Uterus (tissue), 4 donors: ENCODE results near the gene CDKL4. TPM values are rescaled to one million over a fixed set of nuclear protein-coding genes. Genes with fewer than 3 reads are reported as not detected.
"Not testable (repeated sequence)": the region's sequence is repeated elsewhere in the genome, so short reads cannot be mapped to it uniquely, and the experiment has no call there.

Experiments used
- DNase-seq, 2 donors: peaks; one replicate each; pipeline ENCODE4 v3.0.0-alpha.2; 2019 to 2020
- H3K27ac ChIP-seq, 2 donors: fragments of 200-600 bp; sonication (generic); 1 replicate in 1 of 2; 2 replicates in 1 of 2; pipeline ENCODE4 v1.5.1; 2016 to 2018
- H3K27me3 ChIP-seq, 2 donors: fragments of 200-600 bp; sonication (generic); one replicate each; pipeline ENCODE4 v1.5.1; 2018 to 2019; ENCODE audit warnings: control low read depth in 1 of 2
- H3K36me3 ChIP-seq, 2 donors: fragments of 200-600 bp; sonication (generic); one replicate each; pipeline ENCODE4 v1.5.1; 2019; ENCODE audit warnings: control low read depth in 1 of 2
- H3K4me1 ChIP-seq, 2 donors: fragments of 200-600 bp; sonication (generic); one replicate each; pipeline ENCODE4 v1.5.1; 2018 to 2019; ENCODE audit warnings: control low read depth in 1 of 2
- H3K4me3 ChIP-seq, 2 donors: fragments of 200-600 bp; sonication (generic); 1 replicate in 1 of 2; 2 replicates in 1 of 2; pipeline ENCODE4 v1.5.1; 2018 to 2019; ENCODE audit warnings: mild to moderate bottlenecking in 1 of 2
- H3K9me3 ChIP-seq, 2 donors: fragments of 200-600 bp; sonication (generic); one replicate each; pipeline ENCODE4 v1.5.1; 2019; ENCODE audit warnings: control low read depth in 1 of 2
- CTCF ChIP-seq, 4 experiments: fragments of 200-600 bp in 2 of 4; fragments of 450-650 bp in 2 of 4; sonication (generic) in 2 of 4; IDR thresholded peaks; one replicate each; pipeline ENCODE4 v1.5.1; 2016 to 2019; ENCODE audit warnings: antibody characterized with exemption in 4 of 4, mild to moderate bottlenecking in 2 of 4, moderate library complexity in 1 of 4
- POLR2A ChIP-seq, 2 donors: fragments of 450-650 bp; IDR thresholded peaks; one replicate each; pipeline ENCODE4 v1.6.1; 2016; ENCODE audit warnings: antibody characterized with exemption in 2 of 2, mild to moderate bottlenecking in 1 of 2, moderate library complexity in 1 of 2
- intact Hi-C: fragments of 100-400 bp; cut with DNase I; formaldehyde crosslinking; loops from one replicate; pipeline ENCODE4 v1.15.1; 2023; ENCODE audit warnings: low total_unique reads
- total RNA-seq, 4 donors: library from RNA; depleted of rRNA in 3 of 4; stranded (reverse); fragments of >200 nt in 3 of 4; gene quantifications; one replicate each; pipeline versions ENCODE4 v1.1.0 to v1.2.4, GENCODE V29; 2014 to 2023
- donor health status: DM: yes; HTN: yes; CAD: no.

Gene CDKL4
- total RNA-seq, 4 donors from 2014 or later: 0.59 to 3.2 (median 2.1) TPM; not detected in 1

GRCh38 chr2:39202639-39203369 lies 41.0 kb downstream of the CDKL4 start:
- Histone ChIP-seq H3K4me1 (no peaks in the 10 kb centered on the region), H3K27ac (no peak overlapping the region), H3K9me3 (no peaks in the 10 kb centered on the region), H3K27me3 (no peaks in the 10 kb centered on the region), H3K36me3 (no peaks in the 10 kb centered on the region), H3K4me3 (no peak overlapping the region)
- no peak for TF ChIP-seq POLR2A (IDR thresholded peaks at IDR 0.05)
- no peak for TF ChIP-seq CTCF (IDR thresholded peaks at IDR 0.05)
- intact Hi-C loops: no loop called here
- DNase-seq: no peak

DNA sequence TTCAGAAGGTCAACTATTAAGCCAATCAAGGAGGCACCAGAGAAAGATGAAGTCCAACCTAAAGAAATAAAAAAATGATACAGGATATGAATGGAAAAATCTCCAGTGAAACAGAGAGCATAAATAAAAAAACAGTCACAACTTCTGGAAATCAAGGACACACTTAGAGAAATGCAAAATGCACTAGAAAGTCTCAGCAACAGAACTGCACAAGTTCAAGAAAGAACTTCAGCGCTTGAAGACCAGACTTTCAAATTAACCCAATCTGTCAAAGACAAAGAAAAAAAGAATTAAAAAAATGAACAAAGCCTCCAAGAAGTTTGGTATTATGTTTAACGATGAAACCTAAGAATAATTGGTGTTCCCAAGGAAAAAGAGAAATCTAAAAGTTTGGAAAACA lies 46.8 kb downstream of the CDKL4 start:
- H3K4me3 ChIP-seq, H3K36me3 ChIP-seq, H3K4me1 ChIP-seq, intact Hi-C loops, H3K27me3 ChIP-seq, H3K27ac ChIP-seq, H3K9me3 ChIP-seq, DNase-seq: not testable (repeated sequence)

GRCh38 chr2:39194686-39195085 lies 49.1 kb downstream of the CDKL4 start:
- Histone ChIP-seq H3K9me3 (no peaks in the 10 kb centered on the region), H3K27ac (no peak overlapping the region), H3K4me3 (no peak overlapping the region), H3K36me3 (no peaks in the 10 kb centered on the region), H3K27me3 (no peaks in the 10 kb centered on the region), H3K4me1 (no peaks in the 10 kb centered on the region)
- DNase-seq: no peak
- intact Hi-C loops: no loop called here
- TF ChIP-seq POLR2A (IDR thresholded peaks at IDR 0.05) (no peak), CTCF (IDR thresholded peaks at IDR 0.05) (no peak)

- Histone ChIP-seq H3K27me3 (no peaks in the 10 kb centered on the region), H3K4me3 (no peak overlapping the region), H3K27ac (no peak overlapping the region), H3K9me3 (no peaks in the 10 kb centered on the region), H3K36me3 (no peaks in the 10 kb centered on the region), H3K4me1 (no peaks in the 10 kb centered on the region)
- TF ChIP-seq CTCF (IDR thresholded peaks at IDR 0.05): no peak
- TF ChIP-seq POLR2A (IDR thresholded peaks at IDR 0.05): no peak
- DNase-seq: no peak
- intact Hi-C loops: no loop called here
These were observed 54.7 kb downstream of the CDKL4 start for GRCh38 chr2:39188960-39189494.

DNA sequence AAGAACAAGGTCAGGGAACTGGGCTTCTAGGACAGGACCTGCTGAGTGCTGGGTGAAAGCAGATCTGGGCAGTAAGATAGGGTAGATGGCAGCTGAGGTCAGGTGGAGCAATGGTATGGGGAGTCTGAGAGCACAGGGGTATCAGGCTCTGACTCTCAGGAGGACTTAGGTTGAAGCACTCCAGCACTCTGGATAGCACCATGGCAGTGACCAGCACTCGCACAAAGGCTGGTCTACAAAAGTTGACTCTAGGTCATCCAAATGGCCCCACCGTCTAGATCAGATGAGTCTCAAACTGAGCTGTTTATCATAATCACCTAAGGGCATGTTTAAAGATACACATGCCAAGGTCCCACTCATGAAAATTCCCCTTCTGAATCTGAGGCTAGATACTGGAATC lies 60.1 kb downstream of the CDKL4 start:
- intact Hi-C loops: no loop called here
- TF ChIP-seq CTCF (IDR thresholded peaks at IDR 0.05) (no peak), POLR2A (IDR thresholded peaks at IDR 0.05) (no peak)
- no peaks in the 10 kb centered on the region for H3K4me1 ChIP-seq
- no peak for DNase-seq
- no peak overlapping the region for H3K27ac ChIP-seq
- H3K9me3 ChIP-seq: no peaks in the 10 kb centered on the region
- H3K36me3 ChIP-seq: no peaks in the 10 kb centered on the region
- H3K27me3 ChIP-seq: no peaks in the 10 kb centered on the region
- no peak overlapping the region for H3K4me3 ChIP-seq
